IPS-11a (cell line): ENCODE measurements around the gene CLDN20.
"Not testable (repeated sequence)": the region's sequence is repeated elsewhere in the genome, so short reads cannot be mapped to it uniquely, and the experiment has no call there.

Experiments used
- H3K4me3 ChIP-seq: one replicate; pipeline ENCODE4 v1.5.1; 2013; ENCODE audit warnings: low read depth, low read length, control low read depth

Gene CLDN20

GRCh38 chr6:155268088-155268867 is 4.5 kb downstream of the CLDN20 start:
- H3K4me3 ChIP-seq: not testable (repeated sequence)

GRCh38 chr6:155269765-155270164 is 6.0 kb downstream of the CLDN20 start:
- no peak overlapping the region for H3K4me3 ChIP-seq

GRCh38 chr6:155270561-155271091 is 6.8 kb downstream of the CLDN20 start:
- H3K4me3 ChIP-seq: no peak overlapping the region

- H3K4me3 ChIP-seq: no peak overlapping the region
Observed at GRCh38 chr6:155271145-155271544, 7.3 kb downstream of the CLDN20 start.

GRCh38 chr6:155272353-155273232 is 8.8 kb downstream of the CLDN20 start:
- no peak overlapping the region for H3K4me3 ChIP-seq

- no peak overlapping the region for H3K4me3 ChIP-seq
Observed at GRCh38 chr6:155273431-155273830, 9.6 kb downstream of the CLDN20 start.

- H3K4me3 ChIP-seq: no peak overlapping the region
Observed at GRCh38 chr6:155274106-155274505, 10.3 kb downstream of the CLDN20 start.

GRCh38 chr6:155274533-155274932 is 10.7 kb downstream of the CLDN20 start:
- H3K4me3 ChIP-seq: no peak overlapping the region

- no peak overlapping the region for H3K4me3 ChIP-seq
Observed at GRCh38 chr6:155275808-155276480, 12.1 kb downstream of the CLDN20 start.

GRCh38 chr6:155276638-155277037 is 12.8 kb downstream of the CLDN20 start:
- H3K4me3 ChIP-seq: no peak overlapping the region

GRCh38 chr6:155278319-155279049 is 14.7 kb downstream of the CLDN20 start:
- no peak overlapping the region for H3K4me3 ChIP-seq

GRCh38 chr6:155284775-155285174 is 21.0 kb downstream of the CLDN20 start:
- H3K4me3 ChIP-seq: no peak overlapping the region

- H3K4me3 ChIP-seq: no peak overlapping the region
Observed at GRCh38 chr6:155287762-155288161, 23.9 kb downstream of the CLDN20 start.

GRCh38 chr6:155290491-155290890 is 26.7 kb downstream of the CLDN20 start:
- H3K4me3 ChIP-seq: no peak overlapping the region

- H3K4me3 ChIP-seq: no peak overlapping the region
Observed at GRCh38 chr6:155291291-155291690, 27.5 kb downstream of the CLDN20 start.

- H3K4me3 ChIP-seq: no peak overlapping the region
Observed at GRCh38 chr6:155292711-155293110, 28.9 kb downstream of the CLDN20 start.

- no peak overlapping the region for H3K4me3 ChIP-seq
Observed at GRCh38 chr6:155297669-155298068, 33.9 kb downstream of the CLDN20 start.

- no peak overlapping the region for H3K4me3 ChIP-seq
Observed at GRCh38 chr6:155301867-155302266, 38.1 kb downstream of the CLDN20 start.

GRCh38 chr6:155303361-155303870 is 39.6 kb downstream of the CLDN20 start:
- H3K4me3 ChIP-seq: no peak overlapping the region

- no peak overlapping the region for H3K4me3 ChIP-seq
Observed at GRCh38 chr6:155306958-155307357, 43.1 kb downstream of the CLDN20 start.
